WTC11 (cell line): ENCODE data around the gene MYO6.

Experiments used
- CTCF ChIP-seq: fragments of 200-600 bp; IDR thresholded peaks from 2 replicates; pipeline ENCODE4 v1.8.0; 2022; ENCODE audit warnings: antibody characterized with exemption
- ESRRA ChIP-seq: sonication (generic); formaldehyde crosslinking; IDR thresholded peaks from 2 replicates; pipeline ENCODE4 v1.8.1; 2022; ENCODE audit warnings: mild to moderate bottlenecking, missing genetic modification reagents, borderline replicate concordance
- MXD4 ChIP-seq: fragments of 250-450 bp; sonication (Bioruptor Pico); IDR thresholded peaks from 2 replicates; pipeline ENCODE4 v1.8.0; 2021; ENCODE audit warnings: mild to moderate bottlenecking, moderate library complexity, borderline replicate concordance
- NFYB ChIP-seq: sonication (generic); formaldehyde crosslinking; conservative IDR thresholded peaks from 2 replicates; pipeline ENCODE4 v1.8.0; 2022; ENCODE audit warnings: low read depth, missing genetic modification reagents
- USF2 ChIP-seq: sonication (generic); formaldehyde crosslinking; IDR thresholded peaks from 2 replicates; pipeline ENCODE4 v1.8.1; 2023; ENCODE audit warnings: mild to moderate bottlenecking, missing genetic modification reagents, moderate library complexity
- ZNF138 ChIP-seq: sonication (generic); formaldehyde crosslinking; conservative IDR thresholded peaks from 2 replicates; pipeline ENCODE4 v1.8.1; 2022; ENCODE audit warnings: mild to moderate bottlenecking, moderate library complexity, missing genetic modification reagents

DNA sequence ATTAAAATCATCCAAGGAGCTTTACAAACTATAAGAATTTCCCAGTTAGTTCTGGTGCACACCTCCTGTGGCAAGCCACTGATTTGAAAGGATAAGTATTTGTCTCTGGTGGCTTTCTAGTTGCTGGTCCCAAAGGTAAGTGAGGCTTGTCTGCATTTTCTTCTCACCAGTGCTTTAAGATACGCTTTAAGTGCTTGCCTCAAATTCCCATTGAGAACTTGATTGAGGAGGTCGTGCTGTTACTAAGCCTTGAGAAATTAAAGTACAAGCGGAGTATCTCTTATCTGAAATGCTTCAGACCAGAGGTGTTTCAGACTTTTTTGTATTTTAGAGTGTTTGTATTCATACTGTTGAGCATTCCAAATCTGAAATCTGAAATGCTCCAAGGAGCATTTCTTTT lies 29.9 kb upstream of the MYO6 start:
- TF ChIP-seq MXD4 (CRISPR knock-in tag): no peak
- TF ChIP-seq CTCF: no peak
- no peak for TF ChIP-seq USF2 (CRISPR knock-in tag)
- no peak for TF ChIP-seq NFYB (CRISPR knock-in tag)
- TF ChIP-seq ESRRA (CRISPR knock-in tag): no peak
- no peak for TF ChIP-seq ZNF138 (CRISPR knock-in tag)
